Measurements from ENCODE around the gene KCNG1.

Gene KCNG1

GRCh38 chr20:51014797-51015722 lies 7.8 kb downstream of the KCNG1 start:
- no peak for DNase-seq (ENCODE audit: low read depth in 3 of 3, low spot score in 1 of 3)

GRCh38 chr20:51013577-51014330 lies 9.2 kb downstream of the KCNG1 start:
- no peak for DNase-seq (ENCODE audit: low read depth in 3 of 3, low spot score in 1 of 3)

- DNase-seq (ENCODE audit: low read depth in 3 of 3, low spot score in 1 of 3): no peak
These were observed 10.6 kb downstream of the KCNG1 start for GRCh38 chr20:51012357-51012756.

- no peak for DNase-seq (ENCODE audit: low read depth in 3 of 3, low spot score in 1 of 3)
These were observed 11.4 kb downstream of the KCNG1 start for GRCh38 chr20:51011479-51011878.

GRCh38 chr20:51010932-51011331 lies 12.0 kb downstream of the KCNG1 start:
- DNase-seq (ENCODE audit: low read depth in 3 of 3, low spot score in 1 of 3): no peak

- DNase-seq (ENCODE audit: low read depth in 3 of 3, low spot score in 1 of 3): no peak
These were observed 12.9 kb downstream of the KCNG1 start for GRCh38 chr20:51010043-51010365.

GRCh38 chr20:51009303-51010042 lies 13.4 kb downstream of the KCNG1 start:
- no peak for DNase-seq (ENCODE audit: low read depth in 3 of 3, low spot score in 1 of 3)

- no peak for DNase-seq (ENCODE audit: low read depth in 3 of 3, low spot score in 1 of 3)
These were observed 14.2 kb downstream of the KCNG1 start for GRCh38 chr20:51008718-51009117.

- no peak for DNase-seq (ENCODE audit: low read depth in 3 of 3, low spot score in 1 of 3)
These were observed 17.7 kb downstream of the KCNG1 start for GRCh38 chr20:51005214-51005613.

GRCh38 chr20:51004781-51005180 lies 18.1 kb downstream of the KCNG1 start:
- no peak for DNase-seq (ENCODE audit: low read depth in 3 of 3, low spot score in 1 of 3)

GRCh38 chr20:51004305-51004727 lies 18.6 kb downstream of the KCNG1 start:
- DNase-seq (ENCODE audit: low read depth in 3 of 3, low spot score in 1 of 3): no peak

- DNase-seq (ENCODE audit: low read depth in 3 of 3, low spot score in 1 of 3): no peak
These were observed 19.2 kb downstream of the KCNG1 start for GRCh38 chr20:51003753-51004152.

GRCh38 chr20:51002633-51003032 lies 20.3 kb downstream of the KCNG1 start:
- DNase-seq (ENCODE audit: low read depth in 3 of 3, low spot score in 1 of 3): no peak

GRCh38 chr20:51001430-51002265 lies 21.3 kb downstream of the KCNG1 start:
- DNase-seq (ENCODE audit: low read depth in 3 of 3, low spot score in 1 of 3): no peak

GRCh38 chr20:50999355-50999754 lies 23.6 kb downstream of the KCNG1 start:
- no peak for DNase-seq (ENCODE audit: low read depth in 3 of 3, low spot score in 1 of 3)

GRCh38 chr20:50996901-50997865 lies 25.7 kb downstream of the KCNG1 start:
- DNase-seq (ENCODE audit: low read depth in 3 of 3, low spot score in 1 of 3): no peak

- DNase-seq (ENCODE audit: low read depth in 3 of 3, low spot score in 1 of 3): no peak
These were observed 27.4 kb downstream of the KCNG1 start for GRCh38 chr20:50995506-50995905.

GRCh38 chr20:50993876-50994275 lies 29.0 kb downstream of the KCNG1 start:
- DNase-seq (ENCODE audit: low read depth in 3 of 3, low spot score in 1 of 3): no peak

GRCh38 chr20:50992733-50993457 lies 30.0 kb downstream of the KCNG1 start:
- no peak for DNase-seq (ENCODE audit: low read depth in 3 of 3, low spot score in 1 of 3)

All from stimulated activated CD4-positive, alpha-beta T cell treated with anti-CD3 and anti-CD28 coated beads, TNF-alpha, amount 100 ng/mL, for 1 hour (primary cell).